ENCODE data around the gene TDG. TPM values are rescaled to one million over a fixed set of nuclear protein-coding genes. Genes with fewer than 3 reads are reported as not detected.

Gene TDG
- total RNA-seq, 1 experiment from 2014 or later = 70.3 TPM

GRCh38 chr12:104023710-104024109 is 58.0 kb downstream of the TDG start:
- Histone ChIP-seq H2BK15ac (ENCODE audit: low read depth, low read length) (no peak overlapping the region), H3K23ac (ENCODE audit: insufficient read length, low read depth, low read length) (no peak overlapping the region), H4K91ac (ENCODE audit: insufficient read length, low read depth, low read length) (no peak overlapping the region), H3K4ac (ENCODE audit: low read depth, low read length) (no peak overlapping the region), H3K4me1 (ENCODE audit: insufficient read depth, low read length) (no peaks in the 10 kb centered on the region), H2AFZ (ENCODE audit: low read length) (no peak overlapping the region), H4K20me1 (ENCODE audit: control insufficient read depth, insufficient read depth, insufficient read length) (no peaks in the 10 kb centered on the region), H2BK120ac (ENCODE audit: low read depth, low read length, poor library complexity, severe bottlenecking) (no peak overlapping the region), H3K79me2 (ENCODE audit: insufficient read depth, low read length) (no peaks in the 10 kb centered on the region), H2BK5ac (ENCODE audit: insufficient read length, low read length) (no peak overlapping the region), H3K14ac (ENCODE audit: insufficient read depth, low read length) (no peak overlapping the region), H3K18ac (ENCODE audit: insufficient read length, low read depth, low read length) (no peak overlapping the region), H3K9me3 (ENCODE audit: control insufficient read depth, low read depth, low read length) (no peaks in the 10 kb centered on the region), H4K8ac (replicated peaks; ENCODE audit: insufficient read length, low read depth, low read length) (no peak overlapping the region), H3K79me1 (ENCODE audit: insufficient read depth, low read depth, low read length, poor library complexity, severe bottlenecking) (no peaks in the 10 kb centered on the region), H4K5ac (ENCODE audit: insufficient read length, low read depth, low read length) (no peak overlapping the region), H2BK12ac (ENCODE audit: insufficient read length, low read depth, low read length) (no peak overlapping the region), H3K9ac (ENCODE audit: extremely low read depth, insufficient read length, low read length) (no peak overlapping the region), H3K4me2 (ENCODE audit: insufficient read depth, insufficient read length, low read length) (no peak overlapping the region), H2BK20ac (ENCODE audit: low read depth, low read length, poor library complexity, severe bottlenecking) (no peak overlapping the region), H3K23me2 (ENCODE audit: insufficient read length, low read depth, low read length, poor library complexity, severe bottlenecking) (no peaks in the 10 kb centered on the region), H3T11ph (ENCODE audit: low read length) (no peak overlapping the region), H3K27me3 (ENCODE audit: insufficient read depth, low read length) (no peaks in the 10 kb centered on the region), H3K56ac (ENCODE audit: insufficient read length, low read depth, low read length) (no peak overlapping the region), H2AK5ac (ENCODE audit: insufficient read length, low read length) (no peak overlapping the region), H3K27ac (ENCODE audit: insufficient read length, low read depth, low read length) (no peak overlapping the region)
- no peak for TF ChIP-seq CTCF (conservative IDR thresholded peaks at IDR 0.05)
- Mint-ChIP-seq H3K9me3 (peaks cover 11 to 18% of the 10 kb centered on the region in 2 experiments), H3K27ac (no peak overlapping the region), H3K36me3 (ENCODE audit: insufficient read depth in 1 of 3, low read depth in 3 of 3) (peaks cover 2 to 8% (median 5%) of the 10 kb centered on the region in 3 experiments; a peak in 3 of 7 replicates), H3K27me3 (ENCODE audit: low read depth) (peaks cover 9% of the 10 kb centered on the region), H3K4me1 (no peaks in the 10 kb centered on the region), H3K4me3 (no peak overlapping the region)
- WGBS (ENCODE audit: extremely low coverage, insufficient read length, low lambda C conversion rate) = no CpG with 5 or more reads among the region's 2 CpGs
- DNase-seq = no peak

All from H9 (cell line).